HEK293 (cell line): ENCODE results near the gene KRTCAP3.

Source experiments
- CTCF ChIA-PET: fragments of 350-600 bp; formaldehyde crosslinking; extraction: SDS; loops from one replicate; lab custom pipeline; 2021; ENCODE audit warnings: antibody characterized with exemption; lab: Yijun Ruan, JAX
- POLR2A ChIA-PET: fragments of 300-600 bp; formaldehyde crosslinking; extraction: SDS; loops from one replicate; lab custom pipeline; 2020; ENCODE audit warnings: antibody characterized with exemption, inconsistent platforms; lab: Yijun Ruan, JAX
- H3K27ac ChIP-seq: fragments of 200-500 bp; sonication (Bioruptor generic); 2 replicates; pipeline ENCODE4 v1.5.1; 2014; ENCODE audit warnings: low read depth, low read length, control low read depth, inconsistent platforms; ENCODE audit errors: extremely low read depth
- H3K36me3 ChIP-seq, 2 experiments: fragments of 200-500 bp in 1 of 2; sonication (Bioruptor generic) in 1 of 2; 1 replicate in 1 of 2; 2 replicates in 1 of 2; pipeline ENCODE4 v1.5.1; 2014 to 2017; ENCODE audit warnings: inconsistent platforms in 2 of 2, low read length in 2 of 2; ENCODE audit not compliant: control insufficient read depth in 2 of 2, insufficient read depth in 1 of 2
- H3K4me1 ChIP-seq: fragments of 200-500 bp; sonication (Bioruptor generic); 2 replicates; pipeline ENCODE4 v1.5.1; 2014; ENCODE audit warnings: mild to moderate bottlenecking, low read length, inconsistent platforms; ENCODE audit not compliant: control insufficient read depth, insufficient read depth
- H3K4me3 ChIP-seq: 2 replicates; pipeline ENCODE4 v1.5.1; 2011; ENCODE audit warnings: low read depth, mild to moderate bottlenecking, control low read depth, low read length, moderate library complexity
- H3K9me3 ChIP-seq: fragments of 200-500 bp; sonication (Bioruptor generic); 2 replicates; pipeline ENCODE4 v1.5.1; 2014; ENCODE audit warnings: low read depth, low read length, inconsistent platforms; ENCODE audit not compliant: control insufficient read depth, insufficient read depth
- BCL11B ChIP-seq: fragments of 450-650 bp; formaldehyde crosslinking; IDR thresholded peaks from 2 replicates; pipeline ENCODE4 v1.5.1; 2016; ENCODE audit warnings: low read depth, missing biosample characterization, missing genetic modification characterization
- EGR2 ChIP-seq: fragments of 450-650 bp; formaldehyde crosslinking; IDR thresholded peaks from 2 replicates; pipeline ENCODE4 v1.5.1; 2016; ENCODE audit warnings: low read depth, missing biosample characterization, missing genetic modification characterization
- FEZF1 ChIP-seq: fragments of 450-650 bp; formaldehyde crosslinking; IDR thresholded peaks from 2 replicates; pipeline ENCODE4 v1.5.1; 2016; ENCODE audit warnings: missing biosample characterization, missing genetic modification characterization
- GLIS1 ChIP-seq: fragments of 450-650 bp; formaldehyde crosslinking; IDR thresholded peaks from 2 replicates; pipeline ENCODE4 v1.5.1; 2016; ENCODE audit warnings: missing biosample characterization, missing genetic modification characterization
- GLIS2 ChIP-seq: fragments of 450-650 bp; formaldehyde crosslinking; IDR thresholded peaks from 2 replicates; pipeline ENCODE4 v1.5.1; 2016; ENCODE audit warnings: missing biosample characterization, missing genetic modification characterization
- HOXA7 ChIP-seq: sonication (generic); formaldehyde crosslinking; IDR thresholded peaks from 2 replicates; pipeline ENCODE4 v1.8.1; 2022; ENCODE audit warnings: missing genetic modification reagents, borderline replicate concordance
- HOXC10 ChIP-seq: sonication (generic); formaldehyde crosslinking; IDR thresholded peaks from 2 replicates; pipeline ENCODE4 v1.8.1; 2023; ENCODE audit warnings: mild to moderate bottlenecking, missing genetic modification reagents
- IKZF3 ChIP-seq: fragments of 450-650 bp; IDR thresholded peaks from 2 replicates; pipeline ENCODE4 v1.5.0; 2018; ENCODE audit warnings: missing biosample characterization, mild to moderate bottlenecking, missing genetic modification characterization, moderate library complexity
- SETDB1 ChIP-seq: IDR thresholded peaks from one replicate; pipeline ENCODE4 v1.6.1; 2017; ENCODE audit warnings: mild to moderate bottlenecking, low read length, moderate library complexity, mixed read lengths; ENCODE audit not compliant: insufficient read length
- TRIM28 ChIP-seq: IDR thresholded peaks from 2 replicates; pipeline ENCODE4 v1.6.1; 2011; ENCODE audit warnings: low read length, control low read depth, borderline replicate concordance
- ZBTB48 ChIP-seq: fragments of 450-650 bp; formaldehyde crosslinking; IDR thresholded peaks from 2 replicates; pipeline ENCODE4 v1.5.1; 2016; ENCODE audit warnings: missing biosample characterization, missing genetic modification characterization
- ZEB2 ChIP-seq: fragments of 450-650 bp; formaldehyde crosslinking; IDR thresholded peaks from 2 replicates; pipeline ENCODE4 v1.5.1; 2016; ENCODE audit warnings: missing biosample characterization, missing genetic modification characterization
- ZNF133 ChIP-seq: fragments of 450-650 bp; formaldehyde crosslinking; IDR thresholded peaks from 2 replicates; pipeline ENCODE4 v1.5.1; 2016; ENCODE audit warnings: missing biosample characterization, missing genetic modification characterization
- ZNF16 ChIP-seq: fragments of 450-650 bp; formaldehyde crosslinking; IDR thresholded peaks from 2 replicates; pipeline ENCODE4 v1.5.1; 2016; ENCODE audit warnings: low read depth, missing biosample characterization, missing genetic modification characterization
- ZNF175 ChIP-seq: fragments of 450-650 bp; formaldehyde crosslinking; IDR thresholded peaks from 2 replicates; pipeline ENCODE4 v1.5.1; 2016; ENCODE audit warnings: missing biosample characterization, missing genetic modification characterization
- ZNF184 ChIP-seq: fragments of 450-650 bp; IDR thresholded peaks from 2 replicates; pipeline ENCODE4 v1.5.1; 2018; ENCODE audit warnings: missing biosample characterization, mild to moderate bottlenecking, missing genetic modification characterization
- ZNF248 ChIP-seq: fragments of 450-650 bp; formaldehyde crosslinking; IDR thresholded peaks from 2 replicates; pipeline ENCODE4 v1.5.1; 2017; ENCODE audit warnings: missing biosample characterization, missing genetic modification characterization
- ZNF292 ChIP-seq: fragments of 450-650 bp; formaldehyde crosslinking; IDR thresholded peaks from 2 replicates; pipeline ENCODE4 v1.5.1; 2016; ENCODE audit warnings: low read depth, missing biosample characterization, missing genetic modification characterization, borderline replicate concordance
- ZNF324 ChIP-seq: fragments of 450-650 bp; formaldehyde crosslinking; IDR thresholded peaks from 2 replicates; pipeline ENCODE4 v1.5.1; 2016; ENCODE audit warnings: missing biosample characterization, missing genetic modification characterization
- ZNF350 ChIP-seq: fragments of 450-650 bp; formaldehyde crosslinking; IDR thresholded peaks from 2 replicates; pipeline ENCODE4 v1.5.0; 2017; ENCODE audit warnings: missing biosample characterization, mild to moderate bottlenecking, missing genetic modification characterization
- ZNF692 ChIP-seq: fragments of 450-650 bp; formaldehyde crosslinking; IDR thresholded peaks from 2 replicates; pipeline ENCODE4 v1.5.1; 2016; ENCODE audit warnings: missing biosample characterization, missing genetic modification characterization
- ZNF785 ChIP-seq: fragments of 450-650 bp; formaldehyde crosslinking; IDR thresholded peaks from 2 replicates; pipeline ENCODE4 v1.5.1; 2016; ENCODE audit warnings: missing biosample characterization, missing genetic modification characterization
- ZNF830 ChIP-seq: fragments of 450-650 bp; IDR thresholded peaks from 2 replicates; pipeline ENCODE4 v1.5.0; 2018; ENCODE audit warnings: missing biosample characterization, missing genetic modification characterization, low read depth, mild to moderate bottlenecking, moderate library complexity
- TF ChIP-seq, protein P1 (sequence below): fragments of 450-650 bp; formaldehyde crosslinking; IDR thresholded peaks from 2 replicates; pipeline ENCODE4 v1.5.1; 2016; ENCODE audit warnings: missing biosample characterization, missing genetic modification characterization

The KRTCAP3 gene

GRCh38 chr2:27416151-27416550 lies 26.0 kb upstream of the KRTCAP3 start:
- no peak overlapping the region for H3K4me3 ChIP-seq
- CTCF ChIA-PET = interaction anchor here (0.7 to 1.1 kb wide), 2 partner anchors 8 to 38 kb away, joined by 5 read pairs; no protein-coding TSS in a partner anchor
- H3K27ac ChIP-seq = no peak overlapping the region
- no peak for TF ChIP-seq ZNF292 (tag by site-specific recombination)
- no peak for TF ChIP-seq HOXC10
- no peak for TF ChIP-seq ZNF692 (tag by site-specific recombination)
- no peak for TF ChIP-seq BCL11B (tag by site-specific recombination)
- no peak for TF ChIP-seq ZNF16 (tag by site-specific recombination)
- TF ChIP-seq ZBTB48 (tag by site-specific recombination) = no peak
- TF ChIP-seq ZNF175 (tag by site-specific recombination) = no peak
- no peak for TF ChIP-seq FEZF1 (tag by site-specific recombination)
- TF ChIP-seq IKZF3 (tag by site-specific recombination) = no peak
- TF ChIP-seq ZNF785 = no peak
- no peak for TF ChIP-seq ZEB2 (tag by site-specific recombination)
- TF ChIP-seq ZNF184 (tag by site-specific recombination) = no peak
- TF ChIP-seq HOXA7 (CRISPR knock-in tag) = no peak
- TF ChIP-seq, protein P1, sequence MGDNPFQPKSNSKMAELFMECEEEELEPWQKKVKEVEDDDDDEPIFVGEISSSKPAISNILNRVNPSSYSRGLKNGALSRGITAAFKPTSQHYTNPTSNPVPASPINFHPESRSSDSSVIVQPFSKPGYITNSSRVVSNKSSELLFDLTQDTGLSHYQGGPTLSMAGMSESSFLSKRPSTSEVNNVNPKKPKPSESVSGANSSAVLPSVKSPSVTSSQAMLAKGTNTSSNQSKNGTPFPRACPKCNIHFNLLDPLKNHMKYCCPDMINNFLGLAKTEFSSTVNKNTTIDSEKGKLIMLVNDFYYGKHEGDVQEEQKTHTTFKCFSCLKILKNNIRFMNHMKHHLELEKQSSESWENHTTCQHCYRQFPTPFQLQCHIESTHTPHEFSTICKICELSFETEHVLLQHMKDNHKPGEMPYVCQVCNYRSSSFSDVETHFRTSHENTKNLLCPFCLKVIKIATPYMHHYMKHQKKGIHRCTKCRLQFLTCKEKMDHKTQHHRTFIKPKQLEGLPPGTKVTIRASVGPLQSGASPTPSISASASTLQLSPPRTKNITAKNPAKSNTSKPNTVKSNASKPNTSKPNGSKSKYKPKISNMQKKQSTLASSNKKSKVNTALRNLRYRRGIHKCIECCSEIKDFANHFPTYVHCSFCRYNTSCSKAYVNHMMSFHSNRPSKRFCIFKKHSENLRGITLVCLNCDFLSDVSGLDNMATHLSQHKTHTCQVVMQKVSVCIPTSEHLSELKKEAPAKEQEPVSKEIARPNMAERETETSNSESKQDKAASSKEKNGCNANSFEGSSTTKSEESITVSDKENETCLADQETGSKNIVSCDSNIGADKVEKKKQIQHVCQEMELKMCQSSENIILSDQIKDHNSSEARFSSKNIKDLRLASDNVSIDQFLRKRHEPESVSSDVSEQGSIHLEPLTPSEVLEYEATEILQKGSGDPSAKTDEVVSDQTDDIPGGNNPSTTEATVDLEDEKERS (tag by site-specific recombination) = no peak
- TF ChIP-seq GLIS1 = no peak
- TF ChIP-seq TRIM28 = no peak
- TF ChIP-seq ZNF350 (tag by site-specific recombination) = no peak
- TF ChIP-seq ZNF248 (tag by site-specific recombination) = no peak
- H3K4me1 ChIP-seq = no peaks in the 10 kb centered on the region
- POLR2A ChIA-PET = no interaction called here
- H3K9me3 ChIP-seq = no peaks in the 10 kb centered on the region
- H3K36me3 ChIP-seq = no peaks in the 10 kb centered on the region

DNA sequence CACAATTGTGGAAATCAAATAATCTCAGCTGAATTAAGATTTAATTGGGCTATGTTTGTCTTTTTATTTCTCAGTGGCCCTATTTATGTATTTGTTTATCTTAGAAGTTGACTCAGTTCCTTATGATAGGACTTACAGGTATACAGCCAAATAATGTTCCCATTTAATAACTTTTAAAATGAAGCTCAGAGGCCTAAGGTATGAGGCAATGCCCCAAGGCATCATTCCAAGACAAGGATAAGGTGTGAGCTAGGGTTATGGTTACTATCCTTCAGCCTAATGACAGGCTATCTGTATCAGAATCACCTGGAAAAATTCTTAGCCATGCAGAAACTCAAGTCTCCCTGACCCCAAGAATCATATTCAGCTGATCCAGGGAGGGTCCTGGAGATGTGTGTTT lies 21.2 kb upstream of the KRTCAP3 start:
- Histone ChIP-seq H3K36me3 (no peaks in the 10 kb centered on the region), H3K9me3 (no peaks in the 10 kb centered on the region), H3K27ac (no peak overlapping the region), H3K4me3 (no peak overlapping the region), H3K4me1 (no peaks in the 10 kb centered on the region)
- TF ChIP-seq ZNF16 (tag by site-specific recombination) (no peak), GLIS2 (tag by site-specific recombination) (no peak), SETDB1 (no peak), ZNF133 (tag by site-specific recombination) (no peak), EGR2 (tag by site-specific recombination) (no peak), ZNF830 (tag by site-specific recombination) (no peak), TRIM28 (no peak), ZNF324 (tag by site-specific recombination) (no peak)
- TF ChIP-seq, protein P1 (tag by site-specific recombination) = no peak
- POLR2A ChIA-PET = interaction anchor here (2.8 kb wide), 1 partner anchor 11 kb away, joined by 13 read pairs; the partner anchor contains the start of gene PPM1G
- CTCF ChIA-PET = interaction anchor here (0.6 to 1.4 kb wide), 3 partner anchors 12 to 262 kb away, joined by 3 to 4 read pairs (median 3); partner anchors contain the start of gene PPM1G
